AG04450 (cell line): ENCODE results near the gene PCDHB7. TPM values are rescaled to one million over a fixed set of nuclear protein-coding genes. Genes with fewer than 3 reads are reported as not detected.
"Not testable (repeated sequence)": the region's sequence is repeated elsewhere in the genome, so short reads cannot be mapped to it uniquely, and the experiment has no call there.

Experiments used
- CTCF ChIA-PET: fragments of 300-600, 350-600 bp; formaldehyde crosslinking; extraction: SDS; loops from one replicate; lab custom pipeline; 2022; ENCODE audit warnings: antibody characterized with exemption, inconsistent platforms; lab: Charles Lee
- POLR2A ChIA-PET: fragments of 350-600 bp; formaldehyde crosslinking; extraction: SDS; loops from one replicate; lab custom pipeline; 2021; ENCODE audit warnings: antibody characterized with exemption, inconsistent platforms; lab: Yijun Ruan, JAX
- DNase-seq: peaks from one replicate; pipeline ENCODE4 v3.0.0-alpha.2; 2011; ENCODE audit warnings: low read depth, low spot score
- H3K27ac ChIP-seq: one replicate; pipeline ENCODE4 v1.5.1; 2012; ENCODE audit warnings: low read depth, low read length, control low read depth
- H3K27me3 ChIP-seq: one replicate; pipeline ENCODE4 v1.6.0; 2012; ENCODE audit warnings: low read length; ENCODE audit not compliant: control insufficient read depth, insufficient read depth
- H3K4me3 ChIP-seq: 2 replicates; pipeline ENCODE4 v1.5.1; 2011; ENCODE audit warnings: mild to moderate bottlenecking, low read depth, low read length, control low read depth
- H3K9me3 ChIP-seq: 2 replicates; pipeline ENCODE4 v1.5.1; 2012; ENCODE audit warnings: low read length; ENCODE audit not compliant: control insufficient read depth, insufficient read depth
- polyA plus RNA-seq: library from polyadenylated mRNA; depleted of rRNA; stranded (reverse); fragments of >200 nt; gene quantifications from 2 replicates; pipeline ENCODE4 v1.2.3, GENCODE V29; 2011
- TF ChIP-seq, protein P1 (sequence below): IDR thresholded peaks from 2 replicates; pipeline ENCODE4 v1.5.1; 2011; ENCODE audit warnings: low read depth, low read length, control low read depth, inconsistent platforms

The PCDHB7 gene
- polyA plus RNA-seq, 1 experiment, result 0.62 TPM

GRCh38 chr5:141155540-141156374, 16.7 kb upstream of the PCDHB7 start:
- no peak for DNase-seq
- TF ChIP-seq, protein P1, sequence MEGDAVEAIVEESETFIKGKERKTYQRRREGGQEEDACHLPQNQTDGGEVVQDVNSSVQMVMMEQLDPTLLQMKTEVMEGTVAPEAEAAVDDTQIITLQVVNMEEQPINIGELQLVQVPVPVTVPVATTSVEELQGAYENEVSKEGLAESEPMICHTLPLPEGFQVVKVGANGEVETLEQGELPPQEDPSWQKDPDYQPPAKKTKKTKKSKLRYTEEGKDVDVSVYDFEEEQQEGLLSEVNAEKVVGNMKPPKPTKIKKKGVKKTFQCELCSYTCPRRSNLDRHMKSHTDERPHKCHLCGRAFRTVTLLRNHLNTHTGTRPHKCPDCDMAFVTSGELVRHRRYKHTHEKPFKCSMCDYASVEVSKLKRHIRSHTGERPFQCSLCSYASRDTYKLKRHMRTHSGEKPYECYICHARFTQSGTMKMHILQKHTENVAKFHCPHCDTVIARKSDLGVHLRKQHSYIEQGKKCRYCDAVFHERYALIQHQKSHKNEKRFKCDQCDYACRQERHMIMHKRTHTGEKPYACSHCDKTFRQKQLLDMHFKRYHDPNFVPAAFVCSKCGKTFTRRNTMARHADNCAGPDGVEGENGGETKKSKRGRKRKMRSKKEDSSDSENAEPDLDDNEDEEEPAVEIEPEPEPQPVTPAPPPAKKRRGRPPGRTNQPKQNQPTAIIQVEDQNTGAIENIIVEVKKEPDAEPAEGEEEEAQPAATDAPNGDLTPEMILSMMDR, result no peak
- Histone ChIP-seq H3K9me3 (peaks cover 43% of the 10 kb centered on the region), H3K4me3 (no peak overlapping the region), H3K27ac (no peak overlapping the region), H3K27me3 (no peaks in the 10 kb centered on the region)
- ChIA-PET POLR2A (no interaction called here), CTCF (interaction anchor here (0.5 kb wide), 1 partner anchor 91 kb away, joined by 5 read pairs; no protein-coding TSS in a partner anchor)

GRCh38 chr5:141157356-141157755, 15.1 kb upstream of the PCDHB7 start:
- DNase-seq, H3K27ac ChIP-seq, H3K27me3 ChIP-seq, CTCF ChIA-PET, H3K4me3 ChIP-seq, POLR2A ChIA-PET: not testable (repeated sequence)
- peaks cover 29% of the 10 kb centered on the region for H3K9me3 ChIP-seq

DNA sequence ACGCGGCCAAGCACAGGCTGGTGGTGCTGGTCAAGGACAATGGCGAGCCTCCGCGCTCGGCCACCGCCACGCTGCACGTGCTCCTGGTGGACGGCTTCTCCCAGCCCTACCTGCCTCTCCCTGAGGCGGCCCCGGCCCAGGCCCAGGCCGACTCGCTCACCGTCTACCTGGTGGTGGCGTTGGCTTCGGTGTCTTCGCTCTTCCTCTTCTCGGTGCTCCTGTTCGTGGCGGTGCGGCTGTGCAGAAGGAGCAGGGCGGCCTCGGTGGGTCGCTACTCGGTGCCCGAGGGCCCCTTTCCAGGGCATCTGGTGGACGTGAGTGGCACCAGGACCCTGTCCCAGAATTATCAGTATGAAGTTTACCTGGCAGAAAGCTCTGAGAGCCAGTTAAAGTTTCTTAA, 14.5 kb upstream of the PCDHB7 start:
- H3K27me3 ChIP-seq, H3K4me3 ChIP-seq, H3K27ac ChIP-seq, DNase-seq, POLR2A ChIA-PET, CTCF ChIA-PET: not testable (repeated sequence)
- peaks cover 28% of the 10 kb centered on the region for H3K9me3 ChIP-seq

GRCh38 chr5:141174291-141175104, 2.1 kb downstream of the PCDHB7 start:
- H3K4me3 ChIP-seq, H3K27me3 ChIP-seq, CTCF ChIA-PET, DNase-seq, H3K27ac ChIP-seq, POLR2A ChIA-PET: not testable (repeated sequence)
- peaks cover 21% of the 10 kb centered on the region for H3K9me3 ChIP-seq

DNA sequence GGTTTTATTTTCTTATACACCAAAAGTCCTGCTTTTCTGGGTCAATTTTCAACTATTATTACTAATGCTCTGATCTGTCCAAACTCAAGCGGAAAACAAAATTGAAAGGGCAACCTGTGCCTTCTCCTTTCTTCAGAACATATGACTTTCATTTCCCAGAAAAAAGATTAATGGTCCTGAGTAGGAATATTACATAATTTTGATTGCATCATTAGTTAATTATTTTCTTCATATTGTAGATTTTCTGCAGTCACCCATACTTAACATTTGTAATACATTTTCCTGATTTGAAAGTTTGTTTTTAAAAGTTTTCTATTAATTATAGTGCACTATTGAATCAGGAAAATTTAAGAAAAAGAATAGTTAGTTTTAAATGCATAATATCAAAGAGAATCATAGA, 3.5 kb downstream of the PCDHB7 start:
- TF ChIP-seq, protein P1, result no peak
- ChIA-PET POLR2A (no interaction called here), CTCF (no interaction called here)
- Histone ChIP-seq H3K27ac (no peak overlapping the region), H3K4me3 (no peak overlapping the region), H3K27me3 (no peaks in the 10 kb centered on the region), H3K9me3 (peaks cover 26% of the 10 kb centered on the region)
- no peak for DNase-seq

DNA sequence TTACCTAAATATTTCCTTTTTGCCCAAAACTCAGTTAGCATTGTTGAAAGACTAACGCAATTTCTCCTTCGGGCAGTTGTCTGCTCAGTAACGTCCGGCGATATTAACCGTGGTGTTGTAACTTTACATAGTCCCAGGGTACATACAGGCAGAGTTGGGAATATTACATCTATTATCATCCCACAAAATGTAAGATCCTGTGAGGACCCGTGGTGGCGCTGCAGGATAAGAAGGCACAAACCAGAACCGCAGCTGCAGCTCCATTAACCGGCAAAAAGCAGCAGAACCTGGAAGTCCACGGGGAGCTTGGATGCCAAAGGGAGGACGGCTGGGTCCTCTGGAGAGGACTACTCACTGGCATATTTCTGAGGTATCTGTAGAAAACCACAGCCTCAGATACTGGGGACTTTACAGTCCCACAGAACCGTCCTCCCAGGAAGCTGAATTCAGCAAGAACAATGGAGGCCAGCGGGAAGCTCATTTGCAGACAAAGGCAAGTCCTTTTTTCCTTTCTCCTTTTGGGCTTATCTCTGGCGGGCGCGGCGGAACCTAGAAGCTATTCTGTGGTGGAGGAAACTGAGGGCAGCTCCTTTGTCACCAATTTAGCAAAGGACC, 5.2 kb downstream of the PCDHB7 start, which contains the start of gene PCDHB8:
PCDHB8 (plus strand) TSS at position 214 of the 615 bp plus-strand sequence; CDS start at position 459, 245 bp downstream.
- CTCF ChIA-PET, result interaction anchor here (1.4 kb wide), 1 partner anchor 386 kb away, joined by 5 read pairs; no protein-coding TSS in a partner anchor
- POLR2A ChIA-PET, DNase-seq, H3K4me3 ChIP-seq, H3K27me3 ChIP-seq, H3K27ac ChIP-seq: not testable (repeated sequence)
- peaks cover 26% of the 10 kb centered on the region for H3K9me3 ChIP-seq

- CTCF ChIA-PET, H3K4me3 ChIP-seq, DNase-seq, POLR2A ChIA-PET, H3K27ac ChIP-seq, H3K27me3 ChIP-seq: not testable (repeated sequence)
- peaks cover 25% of the 10 kb centered on the region for H3K9me3 ChIP-seq
Observed at GRCh38 chr5:141179371-141179770, 6.9 kb downstream of the PCDHB7 start.

DNA sequence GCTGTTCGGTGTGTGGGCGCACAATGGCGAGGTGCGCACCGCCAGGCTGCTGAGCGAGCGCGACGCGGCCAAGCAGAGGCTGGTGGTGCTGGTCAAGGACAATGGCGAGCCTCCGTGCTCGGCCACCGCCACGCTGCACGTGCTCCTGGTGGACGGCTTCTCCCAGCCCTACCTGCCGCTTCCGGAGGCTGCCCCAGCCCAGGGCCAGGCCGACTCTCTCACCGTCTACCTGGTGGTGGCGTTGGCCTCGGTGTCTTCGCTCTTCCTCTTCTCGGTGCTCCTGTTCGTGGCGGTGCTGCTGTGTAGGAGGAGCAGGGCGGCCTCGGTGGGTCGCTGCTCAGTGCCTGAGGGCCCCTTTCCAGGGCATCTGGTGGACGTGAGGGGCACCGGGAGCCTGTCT, 7.4 kb downstream of the PCDHB7 start:
- H3K4me3 ChIP-seq, DNase-seq, H3K27me3 ChIP-seq, POLR2A ChIA-PET, H3K27ac ChIP-seq, CTCF ChIA-PET: not testable (repeated sequence)
- peaks cover 24% of the 10 kb centered on the region for H3K9me3 ChIP-seq
